Esophagus muscularis mucosa (tissue), 4 donors: Measurements from ENCODE around the gene DNAH1. TPM values are rescaled to one million over a fixed set of nuclear protein-coding genes. Genes with fewer than 3 reads are reported as not detected.
"Not testable (repeated sequence)": the region's sequence is repeated elsewhere in the genome, so short reads cannot be mapped to it uniquely, and the experiment has no call there.

Source experiments
- DNase-seq: peaks from one replicate; pipeline ENCODE4 v3.0.0-alpha.2; 2017; ENCODE audit errors: extremely low spot score
- H3K27ac ChIP-seq, 4 donors: fragments of 200-600 bp; sonication (generic); replicated peaks in 1 of 4; 1 replicate in 3 of 4; 2 replicates in 1 of 4; pipeline ENCODE4 v1.5.1; 2016 to 2019; ENCODE audit warnings: mild to moderate bottlenecking in 1 of 4
- H3K27me3 ChIP-seq, 4 donors: fragments of 200-600 bp; sonication (generic); one replicate each; pipeline versions ENCODE4 v1.5.1 to v1.6.0; 2016 to 2019
- H3K36me3 ChIP-seq, 4 donors: fragments of 200-600 bp; sonication (generic); one replicate each; pipeline ENCODE4 v1.5.1; 2016 to 2019
- H3K4me1 ChIP-seq, 4 donors: fragments of 200-600 bp; sonication (generic); one replicate each; pipeline ENCODE4 v1.5.1; 2016 to 2019
- H3K4me3 ChIP-seq, 4 donors: fragments of 200-600 bp; sonication (generic); 1 replicate in 2 of 4; 2 replicates in 2 of 4; pipeline ENCODE4 v1.5.1; 2016 to 2019; ENCODE audit warnings: mild to moderate bottlenecking in 4 of 4, moderate library complexity in 1 of 4
- H3K9me3 ChIP-seq, 4 donors: fragments of 200-600 bp; sonication (generic); 1 replicate in 3 of 4; 2 replicates in 1 of 4; pipeline ENCODE4 v1.5.1; 2016 to 2019
- EP300 ChIP-seq: sonication (generic); formaldehyde crosslinking; IDR thresholded peaks from one replicate; pipeline ENCODE4 v1.6.1; 2017; ENCODE audit warnings: antibody characterized with exemption
- POLR2A ChIP-seq: fragments of 450-650 bp; IDR thresholded peaks from one replicate; pipeline ENCODE4 v1.6.1; 2017; ENCODE audit warnings: antibody characterized with exemption, moderate library complexity, mild to moderate bottlenecking, low read depth
- POLR2AphosphoS5 ChIP-seq, 2 donors: sonication (generic); formaldehyde crosslinking; IDR thresholded peaks; one replicate each; pipeline ENCODE4 v1.6.1; 2017; ENCODE audit warnings: antibody characterized with exemption in 2 of 2
- WGBS: methylation state at CpG from one replicate; pipeline ENCODE4 v1.1.5; 2018; 5-methylcytosine and 5-hydroxymethylcytosine counted together
- intact Hi-C: fragments of 100-400 bp; cut with DNase I; formaldehyde crosslinking; loops from one replicate; pipeline ENCODE4 v1.15.1; 2023
- total RNA-seq, 4 donors: library from RNA; depleted of rRNA; stranded (reverse); fragments of >200 nt; gene quantifications; one replicate each; pipeline versions ENCODE4 v1.1.0 to v1.2.1, GENCODE V29; 2016
- TF ChIP-seq, protein P1 (sequence below), 3 experiments: fragments of 200-600 bp in 2 of 3; fragments of 450-650 bp in 1 of 3; sonication (generic) in 2 of 3; IDR thresholded peaks; one replicate each; pipeline ENCODE4 v1.5.1; 2017 to 2019; ENCODE audit warnings: antibody characterized with exemption in 3 of 3, mild to moderate bottlenecking in 2 of 3, moderate library complexity in 1 of 3

The DNAH1 gene
- total RNA-seq, 4 donors from 2014 or later = 3.4 to 5.4 (median 3.6) TPM

DNA sequence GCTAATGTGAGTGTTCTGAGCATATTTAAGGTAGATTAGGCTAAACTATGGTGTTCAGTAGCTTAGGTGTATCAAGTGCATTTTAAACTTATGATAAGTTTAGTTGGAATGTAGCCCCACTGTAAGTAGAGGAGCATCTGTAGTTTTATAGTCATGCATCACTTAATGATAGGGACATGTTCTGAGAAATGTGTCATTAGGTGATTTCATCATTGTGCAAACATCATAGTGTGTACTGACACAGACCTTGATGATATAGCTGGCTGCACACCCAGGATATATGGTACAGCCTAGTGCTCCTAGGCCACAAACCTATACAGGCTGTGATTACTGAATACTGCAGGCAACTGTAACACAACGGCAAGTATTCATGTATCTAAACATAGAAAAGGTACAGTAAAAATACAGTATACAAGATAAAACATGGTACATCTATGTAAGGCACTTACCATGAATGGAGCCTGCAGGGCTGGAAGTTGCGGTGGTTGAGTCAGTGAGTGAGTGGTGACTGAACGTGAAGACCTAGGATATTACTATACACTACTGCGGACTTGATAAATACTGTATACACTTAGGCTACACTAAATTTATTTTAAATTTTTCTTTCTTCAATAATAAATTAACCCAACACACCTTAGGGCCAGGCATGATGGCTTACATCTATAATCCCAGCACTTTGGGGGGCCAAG lies 17.9 kb downstream of the DNAH1 start:
- Histone ChIP-seq H3K9me3 (no peaks in the 10 kb centered on the region), H3K27ac (no peak overlapping the region), H3K4me3 (no peak overlapping the region), H3K36me3 (peaks cover 0 to 31% (median 8%) of the 10 kb centered on the region in 4 donors), H3K4me1 (no peaks in the 10 kb centered on the region), H3K27me3 (no peaks in the 10 kb centered on the region)
- TF ChIP-seq POLR2AphosphoS5 (IDR thresholded peaks at IDR 0.05) = no peak
- TF ChIP-seq, protein P1, sequence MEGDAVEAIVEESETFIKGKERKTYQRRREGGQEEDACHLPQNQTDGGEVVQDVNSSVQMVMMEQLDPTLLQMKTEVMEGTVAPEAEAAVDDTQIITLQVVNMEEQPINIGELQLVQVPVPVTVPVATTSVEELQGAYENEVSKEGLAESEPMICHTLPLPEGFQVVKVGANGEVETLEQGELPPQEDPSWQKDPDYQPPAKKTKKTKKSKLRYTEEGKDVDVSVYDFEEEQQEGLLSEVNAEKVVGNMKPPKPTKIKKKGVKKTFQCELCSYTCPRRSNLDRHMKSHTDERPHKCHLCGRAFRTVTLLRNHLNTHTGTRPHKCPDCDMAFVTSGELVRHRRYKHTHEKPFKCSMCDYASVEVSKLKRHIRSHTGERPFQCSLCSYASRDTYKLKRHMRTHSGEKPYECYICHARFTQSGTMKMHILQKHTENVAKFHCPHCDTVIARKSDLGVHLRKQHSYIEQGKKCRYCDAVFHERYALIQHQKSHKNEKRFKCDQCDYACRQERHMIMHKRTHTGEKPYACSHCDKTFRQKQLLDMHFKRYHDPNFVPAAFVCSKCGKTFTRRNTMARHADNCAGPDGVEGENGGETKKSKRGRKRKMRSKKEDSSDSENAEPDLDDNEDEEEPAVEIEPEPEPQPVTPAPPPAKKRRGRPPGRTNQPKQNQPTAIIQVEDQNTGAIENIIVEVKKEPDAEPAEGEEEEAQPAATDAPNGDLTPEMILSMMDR (IDR thresholded peaks at IDR 0.05) = no peak
- 94% methylated on average over 4 of the region's 4 CpGs for WGBS
- no peak for DNase-seq
- intact Hi-C loops = no loop called here

DNA sequence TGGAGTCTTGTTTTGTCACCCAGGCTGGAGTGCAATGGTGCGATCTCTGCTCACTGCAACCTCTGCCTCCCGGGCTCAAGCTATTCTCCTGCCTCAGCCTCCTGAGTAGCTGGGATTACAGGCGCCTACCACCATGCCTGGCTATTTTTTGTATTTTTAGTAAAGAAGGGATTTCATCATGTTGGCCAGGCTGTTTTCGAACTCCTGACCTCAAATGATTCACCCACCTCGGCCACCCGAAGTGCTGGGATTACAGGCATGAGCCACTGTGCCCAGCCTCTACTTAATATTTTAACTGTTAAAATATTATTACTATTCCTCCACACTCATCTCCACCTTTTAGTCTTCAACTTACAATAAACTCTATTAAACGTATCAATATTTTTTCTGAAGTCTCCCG lies 22.0 kb downstream of the DNAH1 start:
- H3K27me3 ChIP-seq, H3K27ac ChIP-seq, H3K4me3 ChIP-seq, H3K4me1 ChIP-seq, H3K9me3 ChIP-seq, DNase-seq, intact Hi-C loops: not testable (repeated sequence)
- 90% methylated on average over 8 of the region's 8 CpGs for WGBS
- H3K36me3 ChIP-seq = peaks cover 0 to 12% (median 4%) of the 10 kb centered on the region in 4 donors

DNA sequence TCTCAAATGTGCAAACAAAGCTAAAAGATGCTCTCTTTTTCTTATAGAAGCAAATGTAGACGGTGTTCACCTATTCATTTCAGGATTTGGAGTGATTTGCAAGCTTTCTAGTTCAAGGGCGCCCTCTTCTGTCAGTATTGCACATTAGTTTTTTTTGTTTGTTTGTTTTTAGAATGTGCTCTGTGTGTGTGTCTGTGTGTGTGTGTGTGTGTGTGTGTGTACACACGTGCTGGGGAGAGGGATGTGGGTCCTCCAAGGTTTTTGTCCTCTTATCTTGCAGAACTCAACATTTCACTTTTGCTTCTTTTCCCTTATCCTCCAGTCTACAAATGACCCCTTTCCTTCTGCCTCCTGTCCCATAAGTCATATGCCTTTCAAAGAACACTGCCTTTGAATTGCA lies 23.5 kb downstream of the DNAH1 start:
- TF ChIP-seq, protein P1 (IDR thresholded peaks at IDR 0.05) = peak; percentile 69 to 77 (median 70)
- TF ChIP-seq POLR2AphosphoS5 (IDR thresholded peaks at IDR 0.05) = no peak
- H3K9me3 ChIP-seq = no peaks in the 10 kb centered on the region
- DNase-seq = no peak
- intact Hi-C loops = loop anchor here (1.0 to 10.0 kb wide), 2 partner anchors 48 to 335 kb away; no protein-coding TSS in a partner anchor
- no peaks in the 10 kb centered on the region for H3K4me1 ChIP-seq
- no peak overlapping the region for H3K27ac ChIP-seq
- H3K36me3 ChIP-seq = peaks cover 0 to 6% (median 1%) of the 10 kb centered on the region in 4 donors
- WGBS = 3% methylated on average over 3 of the region's 3 CpGs
- no peaks in the 10 kb centered on the region for H3K27me3 ChIP-seq
- no peak overlapping the region for H3K4me3 ChIP-seq

DNA sequence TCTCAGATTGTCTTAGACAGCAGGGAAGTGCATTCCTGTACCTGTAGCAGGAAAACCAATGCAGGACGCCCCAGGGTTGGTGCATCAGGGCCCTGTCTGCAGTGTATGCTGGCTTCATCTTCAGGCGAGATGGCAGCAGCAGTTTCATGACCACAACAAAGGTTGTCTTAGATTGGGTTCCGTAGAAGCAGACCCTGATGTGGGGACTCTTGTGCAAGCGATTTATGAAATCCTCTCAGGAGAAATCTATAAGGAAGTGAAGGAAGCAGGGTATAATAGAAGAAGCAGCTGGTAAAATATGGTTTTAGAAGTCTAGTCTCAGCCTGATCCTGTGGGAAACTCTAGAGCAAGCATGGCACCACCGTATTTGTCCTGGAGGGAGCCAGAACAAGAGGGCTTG lies 25.0 kb downstream of the DNAH1 start:
- H3K4me3 ChIP-seq = no peak overlapping the region
- H3K36me3 ChIP-seq = peaks cover 0 to 17% (median 3%) of the 10 kb centered on the region in 4 donors
- peaks cover under 1 to 8% (median 5%) of the 10 kb centered on the region in 4 donors for H3K4me1 ChIP-seq
- WGBS = 69% methylated on average over 5 of the region's 5 CpGs
- TF ChIP-seq EP300 = no peak
- no peak for TF ChIP-seq POLR2A
- TF ChIP-seq, protein P1 (IDR thresholded peaks at IDR 0.05) = no peak
- TF ChIP-seq POLR2AphosphoS5 (IDR thresholded peaks at IDR 0.05) = no peak
- H3K9me3 ChIP-seq = no peaks in the 10 kb centered on the region
- no peak for DNase-seq
- intact Hi-C loops = loop anchor here (10.0 kb wide), 1 partner anchor 336 kb away; no protein-coding TSS in a partner anchor
- H3K27me3 ChIP-seq = no peaks in the 10 kb centered on the region
- H3K27ac ChIP-seq = no peak overlapping the region

DNA sequence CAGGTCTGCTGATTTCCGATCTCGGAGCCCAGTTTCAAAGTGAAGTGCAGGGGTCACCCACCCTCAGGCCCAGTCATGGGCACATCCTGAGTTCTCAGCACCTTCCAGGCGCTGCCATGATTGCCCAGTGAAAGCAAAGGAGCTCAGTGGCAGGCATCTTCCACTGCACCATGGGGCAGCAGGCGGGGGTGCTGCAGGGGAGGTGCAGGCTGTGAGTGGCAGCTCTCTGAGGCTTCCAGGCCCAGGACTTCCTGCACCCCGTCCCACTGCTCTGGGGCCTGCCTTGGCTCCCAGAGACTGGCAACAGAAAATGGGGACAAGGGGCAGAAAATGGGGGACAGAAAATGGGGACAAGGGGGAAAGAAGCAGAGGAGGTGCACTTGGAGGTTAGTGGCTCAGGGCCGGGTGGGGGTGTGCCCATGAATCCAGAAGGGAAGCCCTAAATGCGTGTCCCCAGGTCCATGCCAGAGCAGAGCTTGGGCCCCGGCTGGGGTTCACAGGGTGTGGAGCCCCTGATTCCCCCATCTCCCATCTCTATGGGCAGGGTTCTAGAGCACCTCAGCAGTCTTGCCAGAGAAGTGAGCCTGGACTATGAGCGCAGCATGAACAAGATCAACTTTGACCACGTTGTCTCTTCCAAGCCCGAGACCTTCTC lies 28.0 kb downstream of the DNAH1 start:
- peaks cover 0 to 32% (median 7%) of the 10 kb centered on the region in 4 donors for H3K36me3 ChIP-seq
- intact Hi-C loops = loop anchor here (10.0 kb wide), 1 partner anchor 339 kb away; no protein-coding TSS in a partner anchor
- 94% methylated on average over 10 of the region's 11 CpGs for WGBS
- TF ChIP-seq POLR2AphosphoS5 (IDR thresholded peaks at IDR 0.05) (no peak), EP300 (no peak), POLR2A (no peak)
- TF ChIP-seq, protein P1 (IDR thresholded peaks at IDR 0.05) = no peak
- no peak for DNase-seq
- no peaks in the 10 kb centered on the region for H3K9me3 ChIP-seq
- H3K4me1 ChIP-seq = peaks cover 7 to 24% (median 18%) of the 10 kb centered on the region in 4 donors
- no peak overlapping the region for H3K4me3 ChIP-seq
- no peak overlapping the region for H3K27ac ChIP-seq
- no peaks in the 10 kb centered on the region for H3K27me3 ChIP-seq
